GM19438 (cell line): ENCODE data around the gene ZNF511.
"Not testable (repeated sequence)": the region's sequence is repeated elsewhere in the genome, so short reads cannot be mapped to it uniquely, and the experiment has no call there.

Experiments
- ATAC-seq: cut with Tn5 transposase; IDR thresholded peaks from one replicate; pipeline ENCODE4 v1.9.1; 2021; ENCODE audit warnings: low read depth; ENCODE audit not compliant: unreplicated experiment

Gene ZNF511

DNA sequence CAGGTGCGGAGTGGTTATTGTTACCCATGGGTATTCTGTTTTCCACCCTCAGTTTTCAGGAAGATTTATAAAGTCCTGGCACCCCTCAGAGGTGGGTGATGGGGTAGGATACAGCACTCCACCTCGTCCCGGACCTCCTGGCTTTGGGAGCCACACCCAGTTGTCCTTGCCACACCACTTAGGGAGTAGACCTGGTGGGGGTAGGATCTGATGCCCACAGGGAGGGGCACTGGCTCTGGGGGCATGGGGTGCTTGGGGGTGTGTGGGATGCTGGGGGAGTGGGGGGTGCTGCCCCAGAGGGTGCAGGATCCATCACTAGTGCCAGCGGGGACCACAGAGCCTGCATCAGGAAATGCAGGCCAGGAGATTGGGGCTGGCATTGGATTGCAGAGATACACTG is 4.5 kb downstream of the ZNF511 start:
- no peak for ATAC-seq

DNA sequence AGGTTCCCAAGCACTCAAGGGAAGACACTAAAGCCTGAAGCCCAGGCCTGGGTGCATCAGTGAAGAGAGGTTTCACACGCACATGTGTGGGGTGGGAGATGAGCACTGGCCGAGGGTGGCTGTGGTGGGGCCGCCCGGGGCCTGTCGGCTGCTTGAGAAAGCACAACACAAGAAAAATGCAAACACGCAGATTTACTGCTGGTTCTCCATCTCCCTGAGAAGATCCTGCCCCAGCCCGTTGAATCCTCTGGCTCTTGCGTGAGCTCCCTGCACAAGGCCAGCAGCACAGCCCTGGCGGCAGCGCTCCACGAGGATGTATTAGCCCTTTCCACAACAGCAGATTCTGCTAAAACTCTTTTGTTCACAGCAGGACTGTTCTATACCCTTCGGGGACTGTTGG is 6.2 kb downstream of the ZNF511 start:
- ATAC-seq, result no peak

DNA sequence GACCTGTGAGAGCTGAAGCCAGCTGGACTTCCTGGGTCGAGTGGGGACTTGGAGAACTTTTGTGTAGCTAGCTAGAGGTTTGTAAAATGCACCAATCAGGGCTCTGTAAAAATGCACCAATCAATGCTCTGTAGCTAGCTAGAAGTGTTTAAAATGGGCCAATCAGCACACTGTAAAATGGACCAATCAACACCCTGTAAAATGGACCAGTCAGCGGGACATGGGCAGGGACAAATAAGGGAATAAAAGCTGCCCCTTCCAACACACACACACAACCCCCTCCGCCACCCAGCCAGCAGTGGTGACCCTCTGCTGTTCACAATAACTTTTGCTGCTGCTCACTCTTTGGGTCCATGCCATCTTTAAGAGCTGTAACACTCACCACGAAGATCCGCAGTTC is 7.1 kb downstream of the ZNF511 start:
- no peak for ATAC-seq

DNA sequence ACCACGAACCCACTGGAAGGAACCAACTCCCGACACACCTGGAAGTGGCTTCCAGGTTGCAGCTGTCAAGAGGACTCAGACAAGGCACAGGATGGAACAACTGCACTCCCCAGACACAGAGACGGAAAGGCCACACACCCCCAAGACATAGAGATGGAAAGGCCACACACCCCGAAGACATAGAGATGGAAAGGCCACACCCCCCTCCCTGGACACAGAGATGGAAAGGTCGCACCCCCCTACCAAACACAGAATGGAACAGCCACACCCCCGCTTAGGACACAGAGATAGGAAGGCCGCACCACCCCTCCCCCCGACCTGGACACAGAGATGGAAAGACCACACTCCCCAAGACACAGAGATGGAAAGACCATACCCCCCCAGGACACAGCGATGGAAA is 7.6 kb downstream of the ZNF511 start:
- ATAC-seq, result no peak

DNA sequence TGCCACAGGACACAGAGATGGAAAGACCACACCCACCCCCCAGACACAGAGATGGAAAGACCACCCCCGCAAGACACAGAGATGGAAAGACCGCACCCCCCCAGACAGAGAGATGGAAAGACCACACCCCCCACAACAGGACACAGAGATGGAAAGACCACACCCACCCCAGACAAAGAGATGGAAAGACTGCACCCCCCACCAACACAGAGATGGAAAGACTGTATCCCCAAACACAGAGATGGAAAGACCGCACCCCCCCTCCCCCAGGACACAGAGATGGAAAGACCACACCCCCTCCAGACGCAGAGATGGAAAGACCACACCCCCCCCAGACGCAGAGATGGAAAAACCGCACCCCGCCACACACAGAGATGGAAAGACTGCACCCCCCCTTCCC is 8.0 kb downstream of the ZNF511 start:
- no peak for ATAC-seq

DNA sequence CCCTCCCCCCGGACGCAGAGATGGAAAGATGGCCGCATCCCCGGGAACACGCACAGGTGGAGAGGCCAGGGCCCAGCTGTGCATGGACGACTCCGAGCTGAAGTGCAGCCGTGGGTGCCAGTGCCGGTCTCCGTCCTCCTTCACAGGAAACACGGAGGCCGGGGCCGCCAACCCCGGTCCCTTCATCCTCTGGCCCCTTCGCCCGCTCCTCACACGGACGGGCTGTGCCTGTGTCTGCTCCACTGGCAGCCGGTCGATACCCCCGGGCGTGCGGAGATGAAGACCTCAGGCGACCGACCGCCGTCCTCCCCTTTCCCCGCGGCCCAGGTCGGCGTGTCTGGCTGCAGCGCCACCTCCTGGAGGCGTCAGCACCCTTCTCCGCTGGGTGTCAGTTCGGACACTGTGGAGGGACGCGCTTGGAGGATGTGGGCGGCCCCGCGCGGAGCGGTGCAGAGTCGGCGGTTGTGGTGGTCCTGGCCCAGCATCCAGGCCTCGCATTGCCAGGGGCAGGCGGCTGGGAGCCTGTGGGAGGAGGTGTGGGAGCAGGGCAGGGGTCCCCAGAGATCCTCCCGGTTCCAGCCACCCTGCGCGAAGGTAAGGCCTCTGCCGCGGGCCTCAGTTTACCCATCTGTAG is 9.9 kb downstream of the ZNF511 start:
- peak; percentile 92 for ATAC-seq

DNA sequence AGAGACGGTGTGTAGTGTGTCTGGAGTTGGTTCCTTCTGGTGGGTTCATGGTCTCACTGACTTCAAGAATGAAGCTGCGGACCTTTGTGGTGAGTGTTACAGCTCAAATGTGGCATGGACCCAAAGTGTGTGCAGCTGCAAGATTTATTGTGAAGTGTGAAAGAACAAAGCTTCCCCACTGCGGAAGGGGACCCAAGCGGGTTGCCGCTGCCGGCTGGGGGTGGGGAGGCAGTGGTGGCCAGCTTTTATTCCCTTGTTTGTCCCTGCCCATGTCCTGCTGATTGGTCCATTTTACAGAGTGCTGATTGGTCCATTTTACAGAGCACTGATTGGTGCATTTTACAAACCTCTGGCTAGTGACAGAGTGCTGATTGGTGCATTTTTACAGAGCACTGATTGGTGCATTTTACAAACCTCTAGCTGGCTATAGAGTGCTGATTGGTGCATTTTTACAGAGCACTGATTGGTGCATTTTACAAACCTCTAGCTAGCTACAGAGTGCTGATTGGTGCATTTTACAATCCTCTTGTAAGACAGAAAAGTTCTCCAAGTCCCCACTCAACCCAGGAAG is 12.2 kb downstream of the ZNF511 start:
- not testable (repeated sequence) for ATAC-seq

DNA sequence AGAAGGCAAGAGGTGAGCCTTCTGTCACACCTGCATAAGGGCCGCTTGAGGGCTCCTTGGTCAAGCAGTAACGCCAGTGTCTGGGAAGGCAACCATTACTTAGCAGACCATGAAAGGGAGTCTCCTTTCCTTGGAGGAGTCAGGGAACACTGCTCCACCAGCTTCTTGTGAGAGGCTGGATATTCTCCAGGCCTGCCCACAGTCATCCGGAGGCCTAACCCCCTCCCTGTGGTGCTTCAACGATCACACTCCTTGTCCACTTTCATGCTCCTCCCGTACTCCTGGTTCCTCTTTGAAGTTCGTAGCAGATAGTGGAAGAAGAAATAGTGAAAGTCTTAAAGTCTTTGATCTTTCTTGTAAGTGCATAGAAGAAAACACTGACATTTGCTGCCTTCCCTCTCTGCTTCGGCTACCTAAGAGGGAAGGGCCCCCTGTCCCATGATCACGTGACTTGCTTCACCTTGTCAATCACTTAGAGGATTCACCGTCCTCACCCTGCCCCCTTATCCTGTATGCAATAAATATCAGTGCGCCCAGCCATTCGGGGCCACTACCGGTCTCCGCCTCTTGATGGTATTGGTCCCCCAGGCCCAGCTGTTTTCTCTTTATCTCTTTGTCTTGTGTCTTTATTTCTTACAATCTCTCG is 13.5 kb downstream of the ZNF511 start:
- not testable (repeated sequence) for ATAC-seq

DNA sequence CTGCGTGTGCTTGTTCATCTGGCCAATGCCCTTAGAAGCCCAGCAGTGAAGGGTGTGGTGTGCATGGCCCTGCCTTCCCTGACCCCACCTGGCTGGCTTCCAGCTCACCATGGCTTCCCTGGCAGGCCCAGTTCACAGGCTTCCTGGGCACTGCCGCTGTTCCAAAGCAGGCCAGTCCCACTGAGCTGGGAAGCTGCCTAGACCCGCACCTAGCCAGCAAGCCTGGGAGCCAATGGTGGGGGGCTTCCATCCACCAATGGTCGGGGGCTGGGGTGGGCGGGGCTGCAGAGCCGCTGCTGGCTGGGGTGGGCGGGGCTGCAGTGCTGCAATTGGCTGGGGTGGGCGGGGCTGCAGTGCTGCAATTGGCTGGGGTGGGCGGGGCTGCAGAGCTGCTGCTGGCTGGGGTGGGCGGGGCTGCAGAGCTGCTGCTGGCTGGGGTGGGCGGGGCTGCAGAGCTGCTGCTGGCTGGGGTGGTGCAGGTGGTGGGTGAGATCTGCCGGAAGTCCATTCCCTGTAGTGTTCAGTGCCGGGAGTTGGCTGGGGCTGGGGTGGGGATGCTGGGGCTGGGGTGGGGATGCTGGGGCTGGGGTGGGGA is 15.6 kb downstream of the ZNF511 start:
- peak; percentile 52 for ATAC-seq

DNA sequence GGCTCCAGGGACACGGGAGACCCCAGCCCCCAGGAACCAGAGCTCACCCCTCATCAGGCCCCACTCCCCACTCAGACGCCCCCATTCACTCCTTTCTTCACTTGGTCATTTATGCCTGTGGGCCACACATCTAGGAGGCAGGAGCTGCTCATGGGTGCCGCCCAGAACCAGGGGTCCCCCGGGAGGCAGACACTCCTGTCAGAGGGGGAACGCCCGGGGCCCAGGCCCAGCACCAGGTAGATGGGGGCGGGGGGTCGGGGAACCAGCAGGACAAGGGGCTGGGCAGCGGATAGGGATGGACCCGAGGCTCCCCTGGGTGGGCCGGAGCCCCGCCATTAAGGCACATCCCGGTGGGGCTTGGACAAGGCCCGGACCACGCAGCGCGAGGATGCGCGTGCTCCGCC is 16.1 kb downstream of the ZNF511 start:
- ATAC-seq, result peak; percentile 8

DNA sequence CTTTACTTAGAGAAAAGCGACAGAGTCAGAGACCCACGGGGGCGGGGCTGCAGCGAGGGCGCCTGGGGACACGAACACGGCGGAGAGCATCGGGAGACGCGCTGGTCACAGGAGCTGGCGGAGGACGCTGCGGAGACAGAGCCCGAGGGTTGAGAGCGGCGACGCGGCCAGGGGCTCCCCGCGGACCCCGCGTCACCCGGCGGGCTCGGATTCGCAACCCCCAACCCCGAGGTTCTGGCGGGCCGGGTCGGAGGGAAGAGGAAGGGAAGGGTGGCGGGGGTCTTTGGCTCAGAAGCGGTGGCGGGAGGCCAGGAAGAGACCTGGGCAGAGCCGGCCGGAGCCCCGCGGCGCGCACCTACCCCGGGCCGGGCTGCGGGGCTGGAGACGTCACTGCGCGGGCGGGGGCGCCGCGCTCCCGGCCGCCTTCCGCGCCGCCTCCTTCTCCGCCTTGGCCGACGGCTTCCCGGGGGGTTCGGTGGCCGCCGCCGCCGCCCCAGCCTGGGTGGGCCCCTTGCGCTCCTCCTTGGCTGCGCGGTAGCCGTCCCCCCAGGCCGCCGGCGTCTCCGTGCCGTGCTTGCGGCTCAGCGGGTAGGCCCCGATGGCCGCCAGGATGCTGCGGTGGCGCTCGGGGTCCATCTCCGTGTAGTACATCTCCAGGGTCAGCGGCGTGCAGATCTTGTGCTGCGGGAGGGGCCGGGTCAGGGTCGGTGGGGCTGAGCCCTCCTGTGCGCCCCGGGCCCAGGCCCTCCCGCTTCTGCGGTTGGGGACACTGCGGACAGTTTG is 16.9 kb downstream of the ZNF511 start:
- ATAC-seq, result no peak

DNA sequence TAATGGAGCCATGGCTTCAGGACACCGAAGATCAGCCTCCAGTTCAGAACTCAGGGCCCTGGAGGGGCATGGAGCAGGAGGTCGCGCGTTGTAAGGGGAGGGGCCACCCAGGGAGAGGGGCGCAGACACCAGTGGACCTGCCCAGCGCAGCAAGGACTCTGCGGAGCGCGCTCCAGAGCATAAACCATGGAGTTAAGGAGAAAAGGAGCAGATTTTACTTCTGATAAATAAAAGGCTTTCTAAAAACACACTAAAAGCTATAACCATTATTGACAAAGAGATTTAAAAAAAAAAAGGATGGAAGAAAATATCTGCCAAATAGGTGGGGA is 17.5 kb downstream of the ZNF511 start:
- ATAC-seq, result no peak

DNA sequence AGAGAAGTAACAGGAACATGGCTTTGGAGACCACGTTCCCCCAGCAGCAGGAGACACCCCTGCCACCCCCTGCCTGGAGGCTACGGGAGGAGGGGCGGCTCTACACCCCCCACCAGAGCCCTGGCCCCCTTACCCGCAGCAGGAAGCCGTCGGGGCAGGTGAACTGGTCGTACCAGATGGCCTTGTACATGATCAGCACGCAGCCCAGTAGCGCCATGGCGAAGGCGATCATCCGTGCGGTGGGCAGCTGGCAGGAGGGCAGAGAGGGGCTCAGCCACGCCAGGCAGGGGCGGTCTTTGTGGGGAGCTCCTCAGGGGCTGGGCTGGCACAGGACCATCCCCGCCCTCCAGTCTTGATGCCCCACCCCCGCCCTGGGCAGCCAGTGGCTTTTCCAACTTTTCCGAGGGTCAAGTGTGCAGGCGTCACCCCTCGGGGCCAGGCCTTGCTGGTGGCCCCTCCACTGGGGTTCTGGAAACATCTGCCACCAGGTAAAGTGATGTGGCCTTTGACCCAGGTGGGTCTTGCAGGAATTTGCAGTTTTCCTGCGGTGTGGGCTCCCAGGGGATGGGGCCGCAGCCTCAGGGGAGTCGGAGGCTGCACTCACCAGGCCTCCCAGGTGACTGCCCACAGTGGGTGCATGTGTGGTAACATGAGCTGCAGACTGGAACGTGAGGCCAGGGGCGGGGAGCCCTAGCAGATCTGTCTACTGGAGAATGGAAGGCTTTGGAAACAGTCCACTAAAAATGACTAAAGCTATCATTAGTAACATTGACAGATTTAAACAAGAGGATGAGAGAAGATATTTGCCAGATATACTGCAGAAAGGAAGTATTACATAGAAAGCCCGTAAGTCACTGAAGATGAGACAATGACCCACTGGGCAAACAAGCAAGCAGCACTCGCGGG is 18.3 kb downstream of the ZNF511 start:
- ATAC-seq, result no peak

DNA sequence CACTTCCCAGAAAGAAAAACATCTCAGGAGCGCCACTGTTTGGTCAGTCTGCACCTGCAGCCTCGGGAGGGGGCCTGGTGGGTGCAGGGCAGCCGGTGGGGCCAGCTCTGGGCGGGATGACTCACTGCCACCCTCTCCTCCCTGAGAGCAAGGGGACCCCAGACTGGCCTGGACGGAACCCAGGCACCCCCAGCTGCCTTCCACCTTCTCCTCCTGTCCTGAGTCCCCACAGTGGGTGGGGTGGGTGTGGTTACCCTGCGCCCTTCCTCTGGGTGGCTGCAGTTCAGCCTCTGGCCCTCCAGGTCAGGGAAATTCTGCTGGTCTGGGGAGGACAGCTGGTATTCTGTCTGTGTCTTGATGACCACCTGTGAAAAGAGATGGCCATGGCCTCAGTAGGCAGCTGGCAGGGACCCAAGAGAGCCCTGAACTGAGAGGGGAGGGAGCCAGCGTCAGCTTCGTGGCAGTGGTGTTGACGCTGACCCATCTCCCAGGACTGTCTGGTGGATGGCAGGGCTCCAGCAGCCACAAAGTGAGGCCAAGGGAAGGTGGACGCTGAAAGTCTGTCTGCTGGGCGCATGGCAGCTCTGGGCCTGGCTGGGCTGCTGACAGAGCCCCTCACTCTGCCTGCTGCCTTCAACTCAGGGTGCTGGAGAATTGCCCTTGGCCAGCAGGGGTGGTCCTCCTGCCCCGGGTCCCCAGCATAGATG is 19.1 kb downstream of the ZNF511 start:
- no peak for ATAC-seq

DNA sequence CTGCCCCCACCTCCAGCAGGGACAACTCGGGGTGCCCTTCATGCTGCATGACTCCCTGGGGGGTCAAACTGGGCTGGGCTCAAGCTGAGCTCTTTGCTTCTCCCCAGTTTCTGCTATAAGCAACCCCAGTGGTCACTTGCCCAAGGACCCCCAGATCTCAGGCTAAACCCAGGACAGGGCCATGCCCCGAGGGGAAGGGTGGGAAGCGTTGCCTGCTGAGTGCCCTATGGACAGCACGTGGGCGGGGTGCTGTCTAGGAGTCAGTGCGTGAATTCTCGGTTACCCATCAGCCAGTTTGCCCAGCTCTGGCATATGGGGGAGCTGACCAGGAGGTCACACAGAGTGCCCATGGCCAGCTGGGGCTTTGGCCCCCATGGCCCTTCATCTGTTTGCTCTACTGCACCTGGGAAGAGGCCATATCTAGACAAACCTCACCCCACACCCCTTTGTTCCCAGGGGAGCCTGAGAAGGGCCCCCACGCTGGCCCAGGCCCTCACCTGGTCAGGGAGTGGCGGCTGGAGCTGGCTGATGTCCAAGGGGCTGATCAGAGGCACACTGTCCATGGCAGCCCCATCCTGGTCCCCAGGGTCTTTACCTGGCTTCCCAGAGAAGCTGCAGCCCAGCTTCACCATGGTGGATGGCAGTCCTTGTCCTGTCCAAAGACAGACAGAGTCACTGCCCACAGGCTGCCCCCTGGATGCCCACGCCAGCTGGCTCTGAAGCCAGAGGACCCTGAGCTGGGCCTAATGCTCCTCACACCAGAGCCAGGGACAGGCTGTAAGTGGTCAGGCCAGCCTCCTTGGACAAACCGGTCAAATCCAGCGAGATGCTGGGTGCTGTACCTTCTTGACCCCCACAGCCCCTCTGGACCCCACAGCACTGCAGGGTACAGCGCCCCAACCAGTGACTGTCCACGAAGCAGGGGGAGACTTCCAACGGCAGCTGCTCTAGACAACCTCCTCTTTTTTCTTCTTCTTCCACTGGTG is 19.9 kb downstream of the ZNF511 start:
- no peak for ATAC-seq

DNA sequence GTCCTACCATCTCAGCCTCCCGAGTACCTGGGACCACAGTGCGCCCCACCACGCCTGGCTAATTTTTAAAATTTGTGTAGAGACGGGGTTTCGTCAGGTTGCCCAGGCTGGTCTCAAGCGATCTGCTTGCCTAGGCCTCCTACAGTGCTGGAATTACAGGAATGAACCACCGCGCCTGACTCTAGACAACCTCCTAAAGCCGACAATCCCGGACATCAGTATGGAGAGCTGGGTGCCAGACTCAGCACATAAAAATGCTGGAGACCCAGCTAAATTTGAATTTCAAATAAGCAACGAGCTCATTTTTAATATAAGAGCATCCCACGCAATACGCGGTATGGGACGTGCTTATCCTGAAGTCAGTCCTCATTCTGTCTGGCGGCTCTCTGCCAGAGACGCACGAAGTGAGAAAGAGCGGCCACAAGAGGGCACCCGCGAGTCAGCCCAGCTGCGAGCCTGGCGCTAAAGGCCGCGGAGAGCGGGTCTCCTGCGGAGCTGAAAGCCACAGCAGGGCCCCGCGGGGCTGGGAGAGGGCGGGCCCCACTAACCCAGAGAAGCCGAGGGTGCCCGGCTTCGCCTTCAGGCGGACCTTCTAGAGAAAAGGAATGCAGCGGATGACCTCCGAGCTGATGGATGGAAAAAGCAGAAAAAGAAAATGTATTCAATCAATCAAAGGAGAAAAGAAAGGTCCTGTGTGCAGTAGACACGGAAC is 20.9 kb downstream of the ZNF511 start:
- peak; percentile 78 for ATAC-seq

DNA sequence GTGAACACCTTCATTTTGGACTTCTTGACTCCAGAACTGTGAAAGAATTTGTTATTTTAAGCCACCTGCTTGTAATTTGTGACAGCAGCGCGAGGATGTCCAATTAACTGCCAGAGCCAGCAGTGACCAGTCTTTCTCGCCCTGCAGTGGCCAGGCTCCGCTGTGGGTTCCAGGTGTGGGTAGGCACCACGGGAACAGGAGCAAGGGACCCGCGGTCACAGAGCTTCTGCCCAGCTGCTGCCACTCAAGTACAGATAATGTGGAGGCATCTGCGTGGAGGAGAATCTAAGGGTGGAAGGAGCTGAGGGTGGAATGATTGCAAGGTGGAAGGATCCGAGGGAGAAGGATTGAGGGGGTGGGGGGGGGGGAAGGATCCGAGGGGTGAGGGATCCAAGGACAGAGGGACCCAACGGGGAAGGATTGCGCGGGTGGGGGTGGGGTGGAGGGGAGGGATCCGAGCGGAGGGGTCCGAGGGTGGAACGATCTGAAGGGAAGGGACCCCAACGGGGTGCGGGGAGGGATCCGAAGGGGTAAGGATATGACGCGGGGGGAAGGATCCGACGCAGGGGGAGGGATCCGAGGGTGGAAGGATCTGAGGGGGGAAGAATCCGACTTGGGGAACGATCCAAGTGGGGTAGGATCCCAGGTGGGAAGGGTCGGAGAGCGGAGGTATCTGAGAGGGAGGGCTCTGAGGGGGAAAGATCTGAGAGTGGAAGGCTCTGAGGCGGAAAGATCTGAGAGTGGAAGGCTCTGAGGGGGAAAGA is 24.4 kb downstream of the ZNF511 start:
- ATAC-seq, result no peak
